ENCODE results near the gene CEBPE.

DNA sequence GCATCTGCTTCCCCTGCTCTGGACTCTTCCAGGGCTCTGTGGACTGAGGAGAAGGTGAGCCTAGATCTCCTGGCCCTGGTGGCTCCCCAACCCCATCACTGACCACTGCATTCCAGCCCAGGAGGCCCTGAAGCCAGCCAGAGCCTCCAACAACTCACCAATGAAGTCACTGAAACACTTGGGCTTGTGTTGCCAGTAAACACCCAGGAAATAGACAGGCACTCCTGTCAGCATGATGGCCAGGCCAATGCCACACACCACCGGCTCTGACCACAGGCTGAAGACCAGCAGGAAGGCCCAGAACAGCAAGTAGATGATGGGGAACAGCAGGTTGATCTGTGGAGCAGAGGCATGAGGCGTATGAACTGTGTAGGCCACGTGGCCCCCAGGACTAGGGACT, 8.8 kb upstream of the CEBPE start:
- TF ChIP-seq, protein P1, sequence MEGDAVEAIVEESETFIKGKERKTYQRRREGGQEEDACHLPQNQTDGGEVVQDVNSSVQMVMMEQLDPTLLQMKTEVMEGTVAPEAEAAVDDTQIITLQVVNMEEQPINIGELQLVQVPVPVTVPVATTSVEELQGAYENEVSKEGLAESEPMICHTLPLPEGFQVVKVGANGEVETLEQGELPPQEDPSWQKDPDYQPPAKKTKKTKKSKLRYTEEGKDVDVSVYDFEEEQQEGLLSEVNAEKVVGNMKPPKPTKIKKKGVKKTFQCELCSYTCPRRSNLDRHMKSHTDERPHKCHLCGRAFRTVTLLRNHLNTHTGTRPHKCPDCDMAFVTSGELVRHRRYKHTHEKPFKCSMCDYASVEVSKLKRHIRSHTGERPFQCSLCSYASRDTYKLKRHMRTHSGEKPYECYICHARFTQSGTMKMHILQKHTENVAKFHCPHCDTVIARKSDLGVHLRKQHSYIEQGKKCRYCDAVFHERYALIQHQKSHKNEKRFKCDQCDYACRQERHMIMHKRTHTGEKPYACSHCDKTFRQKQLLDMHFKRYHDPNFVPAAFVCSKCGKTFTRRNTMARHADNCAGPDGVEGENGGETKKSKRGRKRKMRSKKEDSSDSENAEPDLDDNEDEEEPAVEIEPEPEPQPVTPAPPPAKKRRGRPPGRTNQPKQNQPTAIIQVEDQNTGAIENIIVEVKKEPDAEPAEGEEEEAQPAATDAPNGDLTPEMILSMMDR (IDR thresholded peaks at IDR 0.05) = no peak
- TF ChIP-seq POLR2A (IDR thresholded peaks at IDR 0.05) = no peak

Data from right lobe of liver (tissue), 4 donors.